ENCODE results near the gene ADARB1.

Gene ADARB1

GRCh38 chr21:45029298-45029947, 45.0 kb upstream of the ADARB1 start:
- peaks cover under 1% of the 10 kb centered on the region for H3K4me1 ChIP-seq
- no peaks in the 10 kb centered on the region for H3K9me3 ChIP-seq (ENCODE audit: control insufficient read depth, low read length)
- H3K9ac ChIP-seq = no peak overlapping the region
- TF ChIP-seq CTCF (IDR thresholded peaks at IDR 0.05) = no peak
- H3K79me2 ChIP-seq = no peaks in the 10 kb centered on the region
- no peak overlapping the region for H3K4me3 ChIP-seq (ENCODE audit: low read depth, low read length)
- H3K36me3 ChIP-seq (ENCODE audit: control insufficient read depth, insufficient read depth, low read length) = no peaks in the 10 kb centered on the region
- H3K27ac ChIP-seq = no peak overlapping the region
- no peak overlapping the region for H3K4me2 ChIP-seq (ENCODE audit: low read length)
- H2AFZ ChIP-seq = no peak overlapping the region
- no peaks in the 10 kb centered on the region for H3K27me3 ChIP-seq (ENCODE audit: control insufficient read depth, insufficient read depth, low read length)

GRCh38 chr21:45029948-45030681, 44.3 kb upstream of the ADARB1 start:
- H3K9ac ChIP-seq = no peak overlapping the region
- H3K36me3 ChIP-seq (ENCODE audit: control insufficient read depth, insufficient read depth, low read length) = no peaks in the 10 kb centered on the region
- no peak overlapping the region for H3K4me3 ChIP-seq (ENCODE audit: low read depth, low read length)
- H2AFZ ChIP-seq = no peak overlapping the region
- no peaks in the 10 kb centered on the region for H3K9me3 ChIP-seq (ENCODE audit: control insufficient read depth, low read length)
- TF ChIP-seq CTCF (IDR thresholded peaks at IDR 0.05) = no peak
- H3K4me2 ChIP-seq (ENCODE audit: low read length) = no peak overlapping the region
- no peaks in the 10 kb centered on the region for H3K27me3 ChIP-seq (ENCODE audit: control insufficient read depth, insufficient read depth, low read length)
- no peaks in the 10 kb centered on the region for H3K79me2 ChIP-seq
- peaks cover 3% of the 10 kb centered on the region for H3K4me1 ChIP-seq
- no peak overlapping the region for H3K27ac ChIP-seq

DNA sequence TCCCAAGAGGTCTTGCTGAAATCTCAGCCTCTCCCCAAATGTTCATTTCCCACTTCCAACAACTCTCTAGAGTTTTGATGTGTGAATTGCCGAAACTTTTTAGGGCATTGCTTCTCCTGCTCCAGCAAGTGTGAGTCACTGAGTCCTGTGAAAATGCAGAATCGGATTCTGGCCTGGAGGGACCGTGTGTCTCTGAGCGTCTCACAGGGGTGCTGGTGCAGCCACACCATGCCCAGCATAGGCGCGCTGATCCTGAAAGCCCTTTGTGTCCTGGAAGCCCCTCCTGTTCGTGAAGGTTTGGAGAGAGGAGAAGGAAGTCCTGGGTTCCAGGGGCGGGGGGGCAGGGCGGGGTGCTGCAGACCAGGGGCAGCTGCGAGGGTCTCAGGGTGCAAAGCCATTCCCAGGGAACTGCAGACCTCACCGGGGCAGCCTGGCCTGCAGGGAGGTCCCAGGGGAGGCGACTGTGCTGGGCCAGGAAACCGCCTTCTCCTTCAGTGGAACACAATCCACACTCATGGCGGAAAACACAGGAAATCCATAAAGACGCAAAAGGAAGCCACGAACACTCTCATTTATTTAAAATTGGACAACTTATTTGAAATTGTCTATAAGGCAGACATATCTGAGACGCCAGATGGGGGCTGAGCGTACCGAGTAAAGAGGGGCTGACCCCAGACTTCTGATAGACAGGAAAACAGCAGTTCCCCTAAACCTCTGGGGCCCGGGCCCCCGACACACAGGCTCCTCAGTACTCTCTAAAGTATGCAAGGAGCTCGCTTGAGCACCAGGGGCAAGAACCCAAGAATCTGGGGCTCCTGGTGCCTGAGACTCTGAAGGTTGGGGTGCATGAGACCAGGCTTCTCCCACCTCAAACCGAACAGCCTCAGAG, 43.5 kb upstream of the ADARB1 start:
- no peaks in the 10 kb centered on the region for H3K79me2 ChIP-seq
- no peak for TF ChIP-seq CTCF (IDR thresholded peaks at IDR 0.05)
- H3K4me1 ChIP-seq = peaks cover 3% of the 10 kb centered on the region
- no peak overlapping the region for H2AFZ ChIP-seq
- no peaks in the 10 kb centered on the region for H3K9me3 ChIP-seq (ENCODE audit: control insufficient read depth, low read length)
- H3K9ac ChIP-seq = no peak overlapping the region
- H3K4me2 ChIP-seq (ENCODE audit: low read length) = no peak overlapping the region
- no peaks in the 10 kb centered on the region for H3K36me3 ChIP-seq (ENCODE audit: control insufficient read depth, insufficient read depth, low read length)
- no peaks in the 10 kb centered on the region for H3K27me3 ChIP-seq (ENCODE audit: control insufficient read depth, insufficient read depth, low read length)
- no peak overlapping the region for H3K4me3 ChIP-seq (ENCODE audit: low read depth, low read length)
- no peak overlapping the region for H3K27ac ChIP-seq

- Histone ChIP-seq H3K4me1 (peaks cover 3% of the 10 kb centered on the region), H3K79me2 (no peaks in the 10 kb centered on the region), H3K4me3 (ENCODE audit: low read depth, low read length) (no peak overlapping the region), H3K9me3 (ENCODE audit: control insufficient read depth, low read length) (no peaks in the 10 kb centered on the region), H2AFZ (no peak overlapping the region), H3K36me3 (ENCODE audit: control insufficient read depth, insufficient read depth, low read length) (no peaks in the 10 kb centered on the region), H3K4me2 (ENCODE audit: low read length) (no peak overlapping the region), H3K27me3 (ENCODE audit: control insufficient read depth, insufficient read depth, low read length) (no peaks in the 10 kb centered on the region), H3K9ac (no peak overlapping the region), H3K27ac (no peak overlapping the region)
- no peak for TF ChIP-seq CTCF (IDR thresholded peaks at IDR 0.05)
Observed at GRCh38 chr21:45031571-45032191, 42.7 kb upstream of the ADARB1 start.
